HG02981 (cell line): ENCODE data around the gene TRIM8.

Source experiments
- ATAC-seq: cut with Tn5 transposase; IDR thresholded peaks from one replicate; pipeline ENCODE4 v1.9.1; 2021; ENCODE audit warnings: mild to moderate bottlenecking, moderate library complexity; ENCODE audit not compliant: unreplicated experiment

TRIM8 gene

DNA sequence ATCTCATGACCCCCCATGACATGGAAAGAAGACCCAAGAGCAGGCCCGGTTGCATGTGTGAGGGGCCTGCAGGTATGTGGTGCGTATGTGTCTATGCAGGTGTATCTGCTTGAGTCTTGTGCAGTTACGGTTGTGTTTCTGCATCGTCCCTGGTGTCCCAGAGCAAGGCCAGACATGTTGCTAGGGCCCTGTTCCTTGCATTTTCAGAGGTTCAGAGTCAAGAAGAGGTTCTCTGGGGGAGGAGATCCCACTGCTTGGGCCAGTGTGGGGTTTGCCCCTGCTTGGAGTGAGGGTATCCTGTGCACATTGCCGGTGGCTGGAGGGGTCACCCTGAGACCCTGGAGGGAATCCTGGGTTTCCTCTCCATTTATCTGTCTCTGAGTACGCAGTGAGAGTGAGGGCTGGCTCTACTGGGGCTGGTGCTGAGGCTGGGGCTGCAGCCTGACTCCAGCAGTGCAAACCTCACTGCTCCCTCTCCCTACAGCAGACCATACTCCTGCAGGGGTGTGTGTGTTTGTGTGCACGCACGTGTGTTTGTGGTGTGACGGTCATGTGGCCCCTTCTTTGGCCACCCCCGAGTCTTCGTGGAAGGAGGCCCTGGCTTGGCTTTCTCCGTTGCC, 4.1 kb downstream of the TRIM8 start:
- no peak for ATAC-seq

DNA sequence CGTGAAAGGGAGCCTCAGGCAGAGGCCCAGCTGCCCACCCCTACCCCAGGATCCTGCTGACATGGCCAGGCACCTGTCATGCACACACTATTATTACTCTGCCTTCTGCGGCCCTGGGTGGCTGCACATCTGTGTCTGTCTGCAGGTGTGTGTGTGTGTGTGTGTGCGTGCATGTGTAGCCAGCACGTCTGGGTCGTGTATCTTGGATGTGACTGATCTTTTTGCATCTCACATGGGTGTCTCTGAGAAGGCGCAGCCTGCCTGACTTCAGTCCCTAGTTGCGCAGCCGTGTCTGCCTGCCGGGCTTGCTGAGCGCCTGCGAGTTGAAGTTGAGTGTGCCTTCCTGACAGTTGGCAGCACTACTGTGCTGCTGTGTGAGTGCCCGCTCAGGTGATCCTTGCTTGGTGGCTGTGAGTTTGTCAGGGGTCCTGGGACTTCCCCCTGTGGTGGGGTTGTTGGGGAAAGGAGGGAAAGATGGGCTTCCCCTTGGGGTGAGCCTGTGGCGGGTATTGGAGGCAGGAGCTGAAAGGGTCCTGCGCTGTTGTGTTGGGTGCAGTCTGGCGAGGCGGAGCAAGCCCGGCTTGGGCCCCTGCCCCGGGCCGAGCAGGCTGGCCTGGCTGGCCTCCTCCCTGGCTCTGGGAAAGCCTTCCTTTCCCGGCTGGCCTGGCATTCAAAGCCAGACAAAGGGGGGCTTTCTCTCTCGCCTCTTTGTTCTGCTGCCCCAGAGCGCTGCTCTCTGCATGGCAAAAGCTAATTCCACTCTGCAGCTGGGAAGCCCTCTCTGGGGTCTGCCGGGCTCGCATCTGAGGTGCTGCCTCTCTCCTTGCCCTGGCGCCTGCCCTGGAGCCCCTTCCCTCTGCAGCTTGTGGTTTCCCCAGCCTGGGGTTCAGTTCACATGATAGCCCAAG, 4.9 kb downstream of the TRIM8 start:
- no peak for ATAC-seq

DNA sequence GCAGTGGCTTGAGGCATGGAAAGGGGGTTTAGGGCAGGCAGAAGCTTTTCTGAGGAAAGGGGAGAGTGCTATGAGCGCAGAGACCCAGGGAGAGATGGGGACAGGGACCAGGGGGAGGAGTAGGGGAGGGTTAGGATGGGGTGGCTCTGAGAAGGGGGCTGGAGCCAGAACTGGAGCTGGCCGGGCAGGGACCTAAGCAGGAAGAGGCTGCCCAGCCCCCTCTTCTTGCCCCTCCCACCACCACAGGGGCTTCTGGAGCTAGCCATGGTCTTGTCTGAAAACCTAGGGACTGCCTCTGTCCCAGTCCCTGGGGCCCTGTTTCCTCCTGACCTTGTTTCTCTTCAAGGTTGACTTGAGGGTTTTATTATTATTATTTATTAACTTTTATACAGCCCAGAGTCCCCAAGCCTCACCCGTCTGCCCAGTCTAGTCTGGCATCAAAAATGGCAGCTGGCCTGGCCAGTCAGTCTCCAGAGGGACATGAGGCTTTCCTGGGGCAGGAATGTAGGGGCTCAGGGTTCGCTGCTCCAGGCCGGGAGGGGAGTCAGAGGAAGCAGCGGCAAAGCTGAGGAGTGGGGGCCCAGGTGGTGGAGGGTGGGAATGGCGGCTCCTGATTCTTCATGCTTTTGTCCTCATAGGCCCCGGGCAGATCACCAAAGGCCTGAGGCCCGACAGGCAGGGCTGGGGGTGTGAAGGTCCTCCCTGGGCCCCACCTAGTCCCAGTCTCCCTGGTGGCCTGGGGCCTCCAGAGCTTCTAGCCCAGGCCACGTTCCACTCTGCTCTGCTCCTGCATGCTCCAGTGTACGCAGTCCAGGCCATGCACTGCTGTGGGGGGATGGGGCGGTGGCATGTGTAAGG, 5.7 kb downstream of the TRIM8 start:
- ATAC-seq, result no peak

DNA sequence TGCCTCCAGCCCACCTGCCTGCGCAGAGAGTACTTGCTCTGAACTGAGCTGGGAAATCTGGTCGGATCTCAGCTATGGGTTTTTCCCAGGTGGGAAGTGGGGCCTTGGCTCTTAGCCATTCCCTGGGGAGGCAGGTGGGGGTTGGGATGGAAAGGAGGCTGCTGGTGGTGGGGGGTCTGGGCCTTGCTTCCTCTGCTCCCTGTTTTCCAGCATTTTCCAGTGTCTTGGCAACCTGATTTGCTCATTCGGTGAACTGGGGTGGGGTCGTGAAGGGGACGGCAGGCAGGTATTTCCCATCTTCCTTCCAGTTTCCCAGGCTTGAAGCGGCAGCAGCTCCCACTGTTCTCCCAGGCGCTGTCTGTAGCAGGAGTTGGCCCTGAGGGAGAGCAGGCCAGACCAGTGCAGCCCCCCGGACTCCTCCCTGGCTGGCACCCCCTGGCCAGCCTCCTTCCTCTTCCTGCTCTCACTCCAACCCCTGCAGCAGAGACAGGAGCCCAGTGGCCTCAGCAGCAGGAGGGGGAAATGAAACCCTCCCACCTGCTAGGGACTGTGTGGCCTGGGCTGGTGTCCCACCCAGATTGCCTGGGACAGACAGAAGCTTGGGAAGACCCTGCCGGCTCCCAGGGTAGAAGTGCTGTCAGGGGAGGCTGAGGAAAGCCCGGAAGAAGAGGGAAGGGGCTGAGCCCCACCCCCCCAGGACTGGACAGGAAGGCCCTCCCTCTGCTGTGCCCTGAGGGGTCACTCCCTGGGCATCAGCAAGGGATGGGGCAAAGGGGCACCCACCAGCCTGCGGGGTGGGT, 6.6 kb downstream of the TRIM8 start:
- no peak for ATAC-seq

DNA sequence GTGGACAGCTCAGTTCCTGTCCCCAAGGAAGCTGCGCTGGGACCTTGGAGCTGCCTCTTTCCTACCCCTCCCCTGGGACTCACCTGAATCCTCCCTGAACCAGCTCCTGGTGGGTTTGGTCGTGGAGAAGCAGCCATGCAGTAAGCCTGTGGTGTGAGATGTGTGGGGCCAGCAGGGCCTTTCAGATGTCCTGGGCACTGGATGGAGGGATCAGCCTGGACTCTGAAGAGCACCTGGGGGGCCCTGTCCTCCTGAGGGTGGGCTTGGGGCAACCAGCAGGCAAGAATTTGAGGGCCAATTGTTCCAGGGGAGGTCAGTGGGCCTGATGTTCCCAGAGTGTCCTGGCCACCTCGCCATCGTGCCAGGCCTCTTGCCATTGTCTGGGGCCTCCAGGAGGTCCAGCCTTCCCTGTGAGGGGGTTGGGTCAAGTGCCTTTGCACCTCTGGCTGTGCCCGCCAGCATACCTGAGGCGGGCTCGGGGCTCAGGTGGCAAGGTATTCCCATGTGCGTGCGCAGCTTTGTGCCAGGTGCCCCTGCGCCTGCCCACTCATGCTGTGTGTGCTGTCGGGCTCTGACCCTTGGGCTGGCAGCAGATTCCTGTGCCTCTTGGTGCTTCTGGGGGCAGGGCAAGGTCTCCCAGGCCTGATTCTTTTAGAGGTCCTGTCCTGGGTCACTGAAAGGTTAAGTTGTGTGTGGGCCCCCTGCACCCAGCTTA, 7.3 kb downstream of the TRIM8 start:
- ATAC-seq, result no peak

DNA sequence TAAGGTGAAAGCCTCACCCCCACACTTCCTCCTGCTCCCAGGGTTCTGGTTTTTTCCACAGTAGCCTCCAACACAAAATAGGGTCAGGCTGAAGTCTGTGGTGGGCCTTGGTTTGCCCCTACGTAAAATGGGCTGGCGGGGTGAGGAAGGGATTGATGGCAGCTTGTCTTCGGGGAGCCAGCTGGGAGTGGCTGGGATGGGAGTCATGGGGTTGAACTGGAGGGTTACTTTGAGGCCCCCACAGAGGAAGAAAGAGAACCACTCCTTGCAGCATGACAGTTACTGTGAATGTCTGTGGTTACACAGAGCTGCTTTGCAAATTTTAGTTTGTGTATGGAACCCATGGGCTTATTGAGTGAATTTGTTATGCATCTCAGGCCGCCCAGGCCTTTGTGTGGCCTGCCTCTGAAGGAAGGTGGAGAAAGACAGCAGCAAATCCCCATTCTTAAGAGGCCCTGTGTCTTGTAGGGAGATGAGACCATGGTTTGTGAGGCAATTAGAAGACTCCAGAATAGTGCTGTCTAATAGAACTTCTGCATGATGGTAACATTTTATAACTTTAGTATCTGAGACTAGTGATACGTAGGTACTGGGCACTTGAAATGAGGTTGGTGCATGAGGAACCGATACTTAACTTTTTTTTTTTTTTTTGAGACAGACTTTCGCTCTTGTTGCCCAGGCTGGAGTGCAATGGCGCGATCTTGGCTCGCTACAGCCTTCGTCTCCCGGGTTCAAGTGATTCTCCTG, 8.1 kb downstream of the TRIM8 start:
- peak; percentile 43 for ATAC-seq

DNA sequence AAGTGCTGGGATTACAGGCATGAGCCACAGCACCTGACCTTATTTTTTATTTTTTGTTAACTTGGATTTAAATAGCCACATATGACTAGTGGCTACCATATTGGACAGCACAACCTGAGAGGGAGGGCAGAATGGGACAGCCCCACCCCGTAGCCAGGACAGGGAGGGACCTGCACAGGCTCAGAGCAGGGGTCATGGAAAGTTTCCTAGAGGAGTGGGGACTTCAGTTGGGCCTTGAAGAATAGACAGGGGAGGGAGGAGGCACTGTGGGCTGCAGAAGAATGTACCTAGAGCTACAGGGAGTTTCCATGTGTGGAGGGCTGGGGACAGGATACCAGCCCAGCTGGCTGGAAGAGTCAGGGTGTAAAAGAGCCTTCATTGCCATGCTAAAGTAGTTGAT, 8.8 kb downstream of the TRIM8 start:
- ATAC-seq, result no peak

DNA sequence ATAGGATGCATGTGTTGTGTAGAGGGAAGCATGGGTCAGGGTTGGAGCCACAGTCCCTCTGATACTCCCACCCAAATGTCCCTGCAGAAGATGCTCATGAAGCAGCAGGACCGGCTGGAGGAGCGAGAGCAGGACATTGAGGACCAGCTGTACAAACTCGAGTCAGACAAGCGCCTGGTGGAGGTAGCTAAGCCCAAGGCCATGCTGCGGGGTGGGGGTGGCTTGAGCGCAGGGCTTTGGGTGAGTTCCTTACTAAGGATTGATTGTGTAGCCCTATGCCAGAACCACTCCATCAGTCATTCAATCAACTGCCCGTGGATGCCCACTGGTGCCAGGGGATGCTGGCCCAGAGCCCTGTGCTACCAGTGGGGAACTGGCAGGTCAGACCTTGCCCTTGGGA, 10.3 kb downstream of the TRIM8 start:
- ATAC-seq, result no peak

DNA sequence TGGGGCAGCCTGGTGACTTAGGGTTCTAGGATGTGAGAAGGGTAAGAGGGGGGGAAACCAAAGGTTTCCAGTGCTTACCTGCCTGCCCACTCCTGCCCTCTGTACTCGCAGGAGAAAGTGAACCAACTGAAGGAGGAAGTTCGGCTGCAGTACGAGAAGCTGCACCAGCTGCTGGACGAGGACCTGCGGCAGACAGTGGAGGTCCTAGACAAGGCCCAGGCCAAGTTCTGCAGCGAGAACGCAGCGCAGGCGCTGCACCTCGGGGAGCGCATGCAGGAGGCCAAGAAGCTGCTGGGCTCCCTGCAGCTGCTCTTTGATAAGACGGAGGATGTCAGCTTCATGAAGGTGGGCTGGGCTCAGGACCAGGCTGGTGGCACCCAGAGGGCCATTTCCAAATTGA, 10.7 kb downstream of the TRIM8 start:
- no peak for ATAC-seq

DNA sequence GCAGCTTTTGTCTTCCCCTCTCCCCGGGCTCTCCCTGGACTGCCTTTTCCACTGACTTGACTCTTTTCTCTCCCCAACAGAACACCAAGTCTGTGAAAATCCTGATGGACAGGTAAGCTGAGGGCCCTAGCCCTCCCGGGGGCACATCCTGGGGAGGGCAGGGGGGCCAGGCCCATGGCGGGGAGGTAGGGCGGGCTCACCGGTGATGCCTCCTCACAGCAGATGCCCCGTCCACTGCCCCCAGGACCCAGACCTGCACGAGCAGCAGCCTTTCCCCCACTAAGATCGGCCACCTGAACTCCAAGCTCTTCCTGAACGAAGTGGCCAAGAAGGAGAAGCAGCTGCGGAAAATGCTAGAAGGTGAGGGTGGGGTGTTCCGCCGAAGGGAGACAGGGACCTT, 11.7 kb downstream of the TRIM8 start:
- no peak for ATAC-seq

DNA sequence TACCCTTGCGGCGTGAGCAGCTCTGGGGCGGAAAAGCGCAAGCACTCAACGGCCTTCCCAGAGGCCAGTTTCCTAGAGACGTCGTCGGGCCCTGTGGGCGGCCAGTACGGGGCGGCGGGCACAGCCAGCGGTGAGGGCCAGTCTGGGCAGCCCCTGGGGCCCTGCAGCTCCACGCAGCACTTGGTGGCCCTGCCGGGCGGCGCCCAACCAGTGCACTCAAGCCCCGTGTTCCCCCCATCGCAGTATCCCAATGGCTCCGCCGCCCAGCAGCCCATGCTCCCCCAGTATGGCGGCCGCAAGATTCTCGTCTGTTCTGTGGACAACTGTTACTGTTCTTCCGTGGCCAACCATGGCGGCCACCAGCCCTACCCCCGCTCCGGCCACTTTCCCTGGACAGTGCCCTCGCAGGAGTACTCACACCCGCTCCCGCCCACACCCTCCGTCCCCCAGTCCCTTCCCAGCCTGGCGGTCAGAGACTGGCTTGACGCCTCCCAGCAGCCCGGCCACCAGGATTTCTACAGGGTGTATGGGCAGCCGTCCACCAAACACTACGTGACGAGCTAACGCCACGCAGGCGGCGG, 12.6 kb downstream of the TRIM8 start:
- ATAC-seq, result no peak

DNA sequence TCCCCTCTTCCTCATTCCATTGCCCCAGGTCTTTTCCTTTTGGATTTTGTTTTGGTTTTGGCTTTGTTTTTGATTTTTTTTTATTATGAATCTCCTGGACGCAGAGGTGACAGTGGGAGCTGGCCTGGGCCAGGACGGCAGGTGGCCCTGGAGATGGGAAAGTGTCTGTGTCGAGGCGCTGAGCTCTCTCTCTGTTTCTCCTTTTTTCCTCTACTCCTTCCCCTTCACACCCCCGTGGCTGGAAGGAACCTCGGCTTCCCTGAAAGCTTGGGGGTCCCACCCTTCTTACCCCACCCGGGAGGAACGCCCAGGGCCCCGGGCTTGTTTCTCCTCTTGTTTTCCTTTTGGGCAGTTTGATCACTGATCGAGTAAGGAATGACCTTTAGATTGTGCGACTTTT, 13.2 kb downstream of the TRIM8 start:
- ATAC-seq, result no peak

DNA sequence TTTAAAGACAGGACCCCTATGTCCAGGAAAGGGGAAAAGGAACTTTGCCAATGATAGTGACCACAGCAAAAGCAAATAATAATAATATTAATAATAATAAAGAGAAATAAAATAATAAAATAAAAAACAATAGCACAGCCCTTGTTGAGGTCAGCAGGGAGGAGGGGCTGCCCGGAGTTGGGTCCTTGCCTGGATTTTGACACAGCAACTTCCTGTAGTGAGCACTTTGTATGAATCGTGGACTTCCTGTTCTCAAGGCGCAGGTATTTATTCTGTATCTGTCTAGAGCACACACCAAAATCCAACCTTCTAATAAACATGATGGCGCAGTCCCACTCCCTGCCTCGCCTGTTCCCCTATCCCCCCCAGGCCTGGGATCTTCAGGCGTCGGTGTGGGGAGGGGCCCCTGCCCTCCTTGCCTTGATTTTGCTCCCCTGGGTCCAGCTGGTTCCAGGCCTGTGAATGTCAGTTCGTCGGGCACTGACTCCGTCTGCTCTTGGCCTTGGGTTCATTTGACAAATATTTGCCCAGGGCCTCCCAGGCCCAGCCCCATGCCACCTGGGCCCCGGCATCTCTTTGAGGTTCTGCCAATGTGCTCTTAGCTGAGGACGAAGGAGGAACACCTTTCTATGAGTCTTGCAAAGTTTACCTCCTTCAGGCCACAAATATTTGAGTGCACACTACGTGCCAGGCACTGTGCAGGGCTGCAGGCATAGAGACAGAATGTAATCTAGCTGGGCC, 13.9 kb downstream of the TRIM8 start:
- no peak for ATAC-seq

DNA sequence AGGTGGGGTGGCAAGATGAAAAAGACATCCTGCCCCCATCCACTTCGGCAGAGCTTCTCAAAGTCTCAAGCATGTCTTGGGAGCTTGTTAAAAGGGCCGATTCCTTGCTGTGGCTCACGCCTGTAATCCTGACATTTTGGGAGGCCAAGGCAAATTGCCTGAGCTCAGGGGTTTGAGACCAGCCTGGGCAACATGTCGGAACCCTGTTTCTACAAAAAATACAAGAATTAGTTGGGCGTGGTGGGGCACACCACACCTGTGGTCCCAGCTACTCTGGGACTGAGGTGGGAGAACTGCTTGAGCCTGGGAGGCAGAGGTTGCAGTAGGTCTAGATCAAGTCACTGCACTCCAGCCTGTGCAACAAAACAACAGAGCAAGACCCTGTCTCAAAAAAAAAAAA, 14.5 kb downstream of the TRIM8 start:
- ATAC-seq, result no peak

DNA sequence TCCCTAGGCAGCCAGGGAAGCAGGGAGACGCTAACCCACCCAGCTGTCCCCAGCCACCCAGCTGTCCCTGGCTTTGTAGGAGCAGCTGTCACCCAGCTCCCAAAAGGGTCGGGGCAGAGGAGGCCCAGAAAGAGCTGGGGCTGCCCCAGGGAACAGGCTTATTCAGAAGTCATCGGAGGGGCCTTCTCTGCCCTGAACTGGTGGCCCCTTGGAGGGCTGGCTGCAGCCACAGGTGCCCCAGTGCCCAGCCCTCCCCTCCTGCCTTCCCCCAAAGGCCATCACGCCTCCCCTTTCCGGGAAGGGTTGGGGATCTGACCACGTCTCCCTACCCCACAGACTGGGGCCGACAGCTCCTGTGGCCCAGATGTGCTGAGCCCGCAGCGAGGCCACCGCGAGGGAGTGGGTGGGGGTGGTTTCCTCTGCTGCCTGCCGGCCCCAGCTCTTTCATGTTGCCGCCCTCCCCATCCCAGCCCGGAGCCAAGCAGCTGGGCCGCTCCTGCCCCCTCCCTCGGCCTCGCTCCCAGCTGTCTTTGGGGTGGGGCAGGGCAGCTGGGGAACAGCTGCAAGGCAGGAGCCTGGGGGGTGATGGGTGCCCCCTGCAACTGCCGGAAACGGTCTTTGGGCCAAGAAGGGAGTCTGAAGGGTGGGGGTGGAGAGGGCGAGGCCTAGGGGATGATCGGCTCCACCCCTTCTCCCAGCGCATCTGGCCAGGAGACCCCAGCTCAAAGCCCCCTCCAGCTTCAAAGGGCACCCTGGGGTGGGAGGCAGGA, 16.8 kb downstream of the TRIM8 start:
- ATAC-seq, result peak; percentile 76

DNA sequence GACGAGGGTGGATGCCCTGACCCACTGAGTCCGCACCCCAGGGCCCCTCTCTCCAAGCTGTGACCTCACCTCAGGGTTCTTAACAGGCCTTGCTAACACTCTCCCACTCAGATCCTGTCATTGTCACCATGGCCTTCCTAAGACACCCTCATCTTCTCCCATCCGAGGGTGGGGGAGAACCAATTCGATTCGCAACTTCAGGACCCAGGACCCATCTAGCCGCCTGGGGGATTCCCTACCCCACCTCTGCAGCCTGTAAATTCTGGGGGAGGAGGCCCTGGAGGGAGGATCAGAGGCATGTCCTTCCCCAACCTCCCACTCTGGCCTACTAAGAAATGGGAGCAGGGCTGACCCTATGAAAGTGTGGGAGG, 17.4 kb downstream of the TRIM8 start:
- peak; percentile 22 for ATAC-seq

DNA sequence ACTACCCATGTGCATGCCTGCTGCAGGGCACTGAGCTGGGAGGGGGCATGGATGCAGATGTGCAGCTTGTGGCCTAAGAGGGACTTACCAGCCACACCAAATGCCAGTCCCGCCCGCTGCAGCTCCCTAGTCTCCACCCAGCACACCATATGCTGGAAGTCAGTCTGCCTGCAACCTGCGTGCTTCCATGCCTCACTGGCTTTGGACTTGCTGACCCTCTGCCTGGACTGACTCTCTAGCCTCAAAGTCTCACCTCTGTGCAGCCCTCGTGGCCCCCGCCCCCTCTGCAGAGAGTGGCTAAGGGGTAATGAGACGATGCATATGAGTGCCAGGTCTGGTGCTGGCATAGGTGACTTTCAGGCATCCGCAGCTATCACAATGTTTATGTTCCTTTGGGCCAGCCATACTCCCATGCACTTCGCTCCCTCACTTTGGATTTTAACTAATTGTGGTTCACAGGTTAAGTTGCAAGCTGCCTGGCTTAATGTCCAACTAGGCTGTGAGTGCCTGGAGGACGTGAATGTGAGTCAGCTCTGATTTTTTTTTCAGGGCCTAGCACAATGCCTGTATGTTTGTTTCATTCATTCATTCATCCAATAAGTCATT, 21.7 kb downstream of the TRIM8 start:
- no peak for ATAC-seq
